ENCODE measurements around the gene ZNF540.
"Not testable (repeated sequence)": the region's sequence is repeated elsewhere in the genome, so short reads cannot be mapped to it uniquely, and the experiment has no call there.

Gene ZNF540

GRCh38 chr19:37655689-37656371 lies 61.2 kb downstream of the ZNF540 start:
- H3K27me3 Mint-ChIP-seq, result no peaks in the 10 kb centered on the region
- ATAC-seq (ENCODE audit: low read depth), result peak; percentile 82
- H3K36me3 Mint-ChIP-seq, result peaks cover 4% of the 10 kb centered on the region
- H3K9me3 Mint-ChIP-seq, result no peaks in the 10 kb centered on the region
- H3K4me1 Mint-ChIP-seq, result peaks cover 22% of the 10 kb centered on the region
- H3K27ac Mint-ChIP-seq, result peak overlapping the region; percentile 97
- peak; percentile 70 to 72 for DNase-seq (ENCODE audit: low spot score in 2 of 2)
- peak overlapping the region; percentile 99 for H3K4me3 Mint-ChIP-seq

DNA sequence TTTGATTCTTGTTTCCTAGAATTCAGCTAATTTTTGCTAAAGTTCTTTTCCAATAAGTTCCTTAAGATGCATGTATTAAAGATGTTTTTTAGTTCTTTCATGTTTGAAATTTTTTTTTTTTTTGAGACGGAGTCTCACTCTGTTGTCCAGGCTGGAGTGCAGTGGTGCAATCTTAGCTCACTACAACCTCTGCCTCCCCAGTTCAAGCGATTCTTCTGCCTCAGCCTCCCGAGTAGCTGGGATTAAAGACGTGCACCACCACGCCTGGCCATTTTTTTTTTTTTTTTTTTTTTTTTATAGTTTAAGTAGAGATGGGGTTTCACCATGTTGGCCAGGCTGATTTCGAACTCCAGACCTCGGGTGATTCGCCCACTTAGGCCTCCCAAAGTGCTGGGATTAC lies 62.5 kb downstream of the ZNF540 start:
- not testable (repeated sequence) for ATAC-seq (ENCODE audit: low read depth); DNase-seq (ENCODE audit: low spot score in 2 of 2); H3K27me3 Mint-ChIP-seq; H3K9me3 Mint-ChIP-seq; H3K36me3 Mint-ChIP-seq
- peak overlapping the region; percentile 68 for H3K4me3 Mint-ChIP-seq
- H3K4me1 Mint-ChIP-seq, result peaks cover 22% of the 10 kb centered on the region
- H3K27ac Mint-ChIP-seq, result peak overlapping the region; percentile 97

Measured in memory B cell (primary cell).